GM18511 (cell line): ENCODE data around the gene CHM.
"Not testable (repeated sequence)": the region's sequence is repeated elsewhere in the genome, so short reads cannot be mapped to it uniquely, and the experiment has no call there.

Experiments used
- ATAC-seq: cut with Tn5 transposase; IDR thresholded peaks from one replicate; pipeline ENCODE4 v1.9.1; 2021; ENCODE audit warnings: mild to moderate bottlenecking, moderate library complexity; ENCODE audit not compliant: unreplicated experiment

CHM gene

GRCh38 chrX:86047174-86047935 is at the start of gene CHM:
TSS of gene CHM (minus strand) at chrX:86047558. CDS start at chrX:86047532, 26 bp downstream.
- peak; percentile 99 for ATAC-seq

GRCh38 chrX:86078650-86079049 is 31.3 kb upstream of the CHM start:
- ATAC-seq, result no peak

GRCh38 chrX:86066998-86067397 is 19.6 kb upstream of the CHM start:
- no peak for ATAC-seq

GRCh38 chrX:86061407-86061806 is 14.0 kb upstream of the CHM start:
- ATAC-seq, result no peak

- no peak for ATAC-seq
Observed at GRCh38 chrX:86051741-86052140, 4.4 kb upstream of the CHM start.

GRCh38 chrX:86047936-86048280 is 550 bp upstream of the CHM start:
- ATAC-seq, result no peak

- ATAC-seq, result no peak
Observed at GRCh38 chrX:86044216-86044615, 3.1 kb downstream of the CHM start.

- no peak for ATAC-seq
Observed at GRCh38 chrX:86039625-86040568, 7.5 kb downstream of the CHM start.

- ATAC-seq, result no peak
Observed at GRCh38 chrX:86033385-86033784, 14.0 kb downstream of the CHM start.

GRCh38 chrX:86028681-86029080 is 18.7 kb downstream of the CHM start:
- no peak for ATAC-seq

- ATAC-seq, result no peak
Observed at GRCh38 chrX:86023811-86024210, 23.5 kb downstream of the CHM start.

GRCh38 chrX:86021652-86022289 is 25.6 kb downstream of the CHM start:
- no peak for ATAC-seq

GRCh38 chrX:86016139-86016538 is 31.2 kb downstream of the CHM start:
- ATAC-seq, result no peak

GRCh38 chrX:86014959-86015358 is 32.4 kb downstream of the CHM start:
- not testable (repeated sequence) for ATAC-seq

- ATAC-seq, result no peak
Observed at GRCh38 chrX:86014421-86014820, 32.9 kb downstream of the CHM start.

GRCh38 chrX:86013792-86014191 is 33.6 kb downstream of the CHM start:
- no peak for ATAC-seq

- no peak for ATAC-seq
Observed at GRCh38 chrX:86012188-86012587, 35.2 kb downstream of the CHM start.

- ATAC-seq, result not testable (repeated sequence)
Observed at GRCh38 chrX:86009803-86010202, 37.6 kb downstream of the CHM start.

GRCh38 chrX:86007891-86008290 is 39.5 kb downstream of the CHM start:
- not testable (repeated sequence) for ATAC-seq

GRCh38 chrX:86002076-86002896 is 45.1 kb downstream of the CHM start:
- ATAC-seq, result no peak

GRCh38 chrX:85998954-85999353 is 48.4 kb downstream of the CHM start:
- no peak for ATAC-seq
